Lower lobe of right lung (tissue), 2 donors: Measurements from ENCODE around the gene OSCAR. TPM values are rescaled to one million over a fixed set of nuclear protein-coding genes. Genes with fewer than 3 reads are reported as not detected.
"Not testable (repeated sequence)": the region's sequence is repeated elsewhere in the genome, so short reads cannot be mapped to it uniquely, and the experiment has no call there.

Source experiments
- ATAC-seq, 2 donors: fragments of 200-7000 bp; cut with Tn5 transposase; one replicate each; pipeline ENCODE4 v1.9.1; 2020 to 2022; ENCODE audit warnings: mild to moderate bottlenecking in 2 of 2, moderate library complexity in 2 of 2
- DNase-seq: peaks from one replicate; pipeline ENCODE4 v3.0.0-alpha.2; 2020
- H3K27ac ChIP-seq: fragments of 200-600 bp; one replicate; pipeline ENCODE4 v1.8.0; 2022
- H3K27me3 ChIP-seq: fragments of 200-600 bp; one replicate; pipeline ENCODE4 v1.8.0; 2022; ENCODE audit warnings: low read depth
- H3K36me3 ChIP-seq: fragments of 200-600 bp; one replicate; pipeline ENCODE4 v1.8.0; 2022; ENCODE audit warnings: mild to moderate bottlenecking
- H3K4me1 ChIP-seq: fragments of 200-600 bp; one replicate; pipeline ENCODE4 v1.8.0; 2022
- H3K4me3 ChIP-seq: fragments of 200-600 bp; one replicate; pipeline ENCODE4 v1.8.0; 2022; ENCODE audit warnings: mild to moderate bottlenecking
- H3K9me3 ChIP-seq: fragments of 200-600 bp; one replicate; pipeline ENCODE4 v1.8.0; 2022
- CTCF ChIP-seq: fragments of 200-600 bp; IDR thresholded peaks from one replicate; pipeline ENCODE4 v1.8.0; 2022; ENCODE audit warnings: antibody characterized with exemption, mild to moderate bottlenecking
- intact Hi-C: fragments of 100-400 bp; cut with DNase I; formaldehyde crosslinking; loops from one replicate; pipeline ENCODE4 v1.11.0; 2022
- total RNA-seq: library from RNA; stranded (reverse); fragmentation: NEBNext Ultra II Directional; extraction: Animal tissue kit (Norgen Biotek cat#: 25700); gene quantifications from one replicate; pipeline ENCODE4 v1.2.1, GENCODE V29; 2021
- donor health status: DM: no; HTN: yes; CAD: no; lungs with severe emphysema.

OSCAR gene
- total RNA-seq, 1 donor from 2014 or later, result 77.8 TPM

GRCh38 chr19:54102421-54103169 is 2.0 kb upstream of the OSCAR start, which contains the start of gene NDUFA3:
TSS of gene NDUFA3 (plus strand) at chr19:54102855. CDS start at chr19:54102879, 24 bp downstream.
- H3K27me3 ChIP-seq, result no peaks in the 10 kb centered on the region
- H3K36me3 ChIP-seq, result peaks cover 23% of the 10 kb centered on the region
- peak within 1 kb of the TSS; percentile 69 for H3K27ac ChIP-seq
- TF ChIP-seq CTCF, result no peak
- ATAC-seq (peak; percentile 99), DNase-seq (peak; percentile 100)
- H3K4me3 ChIP-seq, result peak within 1 kb of the TSS; percentile 91
- H3K9me3 ChIP-seq, result no peaks in the 10 kb centered on the region
- H3K4me1 ChIP-seq, result peaks cover 11% of the 10 kb centered on the region
- intact Hi-C loops, result no loop called here

- intact Hi-C loops, H3K27me3 ChIP-seq, H3K9me3 ChIP-seq, DNase-seq, H3K36me3 ChIP-seq, ATAC-seq: not testable (repeated sequence)
- Histone ChIP-seq H3K4me1 (peaks cover 17% of the 10 kb centered on the region), H3K27ac (peak overlapping the region; percentile 56), H3K4me3 (peak overlapping the region; percentile 41)
These were observed 724 bp downstream of the OSCAR start for GRCh38 chr19:54099903-54100255.

GRCh38 chr19:54099190-54099902 is 1.3 kb downstream of the OSCAR start:
- DNase-seq, result no peak
- no peaks in the 10 kb centered on the region for H3K9me3 ChIP-seq
- H3K27me3 ChIP-seq, result peaks cover 15% of the 10 kb centered on the region
- ATAC-seq, result no peak
- no peaks in the 10 kb centered on the region for H3K36me3 ChIP-seq
- no peak overlapping the region for H3K27ac ChIP-seq
- H3K4me1 ChIP-seq, result peaks cover 17% of the 10 kb centered on the region
- intact Hi-C loops, result no loop called here
- H3K4me3 ChIP-seq, result peak overlapping the region; percentile 41
- TF ChIP-seq CTCF, result no peak

- ATAC-seq (peak in 1 of 2 donors; percentile 22), DNase-seq (no peak)
- Histone ChIP-seq H3K4me1 (peaks cover 6% of the 10 kb centered on the region), H3K27me3 (peaks cover 23% of the 10 kb centered on the region), H3K4me3 (peak overlapping the region; percentile 31), H3K27ac (no peak overlapping the region), H3K9me3 (no peaks in the 10 kb centered on the region), H3K36me3 (no peaks in the 10 kb centered on the region)
- intact Hi-C loops, result no loop called here
- no peak for TF ChIP-seq CTCF
These were observed 3.9 kb downstream of the OSCAR start for GRCh38 chr19:54096617-54097106.

GRCh38 chr19:54095859-54096616 is 4.6 kb downstream of the OSCAR start:
- intact Hi-C loops, H3K27ac ChIP-seq: not testable (repeated sequence)

GRCh38 chr19:54095136-54095858 is 5.3 kb downstream of the OSCAR start:
- H3K36me3 ChIP-seq, result no peaks in the 10 kb centered on the region
- peaks cover 6% of the 10 kb centered on the region for H3K4me1 ChIP-seq
- DNase-seq, result no peak
- peak in 1 of 2 donors; percentile 12 for ATAC-seq
- H3K4me3 ChIP-seq, result peak overlapping the region; percentile 36
- H3K27me3 ChIP-seq, result peaks cover 24% of the 10 kb centered on the region
- no peak for TF ChIP-seq CTCF
- H3K9me3 ChIP-seq, result no peaks in the 10 kb centered on the region
- intact Hi-C loops, result no loop called here
- no peak overlapping the region for H3K27ac ChIP-seq

More at GRCh38 chr19:54095859-54096616, 4.6 kb downstream of the OSCAR start:
- Histone ChIP-seq H3K27me3 (peaks cover 23% of the 10 kb centered on the region), H3K4me3 (peak overlapping the region; percentile 36)
- not testable (repeated sequence) for H3K4me1 ChIP-seq, H3K36me3 ChIP-seq, H3K9me3 ChIP-seq
- ATAC-seq, result peak; percentile 69 to 78
- peak; percentile 73 for DNase-seq
